Trophoblast cell (in vitro differentiated cells and primary cell): ENCODE data around the gene CCDC80.

ENCODE experiments used
- DNase-seq, 2 donors: peaks; one replicate each; pipeline ENCODE4 v3.0.0-alpha.2; 2016
- H2AFZ ChIP-seq: 2 replicates; pipeline ENCODE4 v1.6.1; 2013; ENCODE audit warnings: low read length, moderate library complexity, mild to moderate bottlenecking; ENCODE audit not compliant: insufficient read depth, poor library complexity
- H2AK5ac ChIP-seq: 2 replicates; pipeline ENCODE4 v1.6.1; 2013; ENCODE audit warnings: mild to moderate bottlenecking, low read length
- H2BK120ac ChIP-seq: 2 replicates; pipeline ENCODE4 v1.6.1; 2013; ENCODE audit warnings: low read length, mild to moderate bottlenecking, moderate library complexity; ENCODE audit not compliant: insufficient read depth, poor library complexity
- H2BK12ac ChIP-seq: 2 replicates; pipeline ENCODE4 v1.6.1; 2013; ENCODE audit warnings: mild to moderate bottlenecking, low read length, moderate library complexity
- H2BK5ac ChIP-seq: 2 replicates; pipeline ENCODE4 v1.6.1; 2013; ENCODE audit warnings: low read length, low read depth, moderate library complexity, mild to moderate bottlenecking; ENCODE audit not compliant: poor library complexity
- H3K14ac ChIP-seq: 2 replicates; pipeline ENCODE4 v1.6.1; 2013; ENCODE audit warnings: mild to moderate bottlenecking, low read length
- H3K18ac ChIP-seq: 2 replicates; pipeline ENCODE4 v1.6.1; 2013; ENCODE audit warnings: mild to moderate bottlenecking, low read length
- H3K23ac ChIP-seq: 2 replicates; pipeline ENCODE4 v1.6.1; 2013; ENCODE audit warnings: low read length
- H3K27ac ChIP-seq: 2 replicates; pipeline ENCODE4 v1.5.1; 2013; ENCODE audit warnings: low read depth, mild to moderate bottlenecking, inconsistent platforms, low read length, moderate library complexity
- H3K27me3 ChIP-seq: 2 replicates; pipeline ENCODE4 v1.6.1; 2013; ENCODE audit warnings: inconsistent platforms, mild to moderate bottlenecking, low read length, moderate library complexity; ENCODE audit not compliant: insufficient read depth
- H3K36me3 ChIP-seq, 2 experiments: 1 replicate in 1 of 2; 2 replicates in 1 of 2; pipeline ENCODE4 v1.6.1; 2013; ENCODE audit warnings: low read length in 2 of 2, mild to moderate bottlenecking in 2 of 2, moderate library complexity in 1 of 2; ENCODE audit not compliant: insufficient read depth in 2 of 2, control insufficient read depth in 1 of 2
- H3K4ac ChIP-seq: 2 replicates; pipeline ENCODE4 v1.6.1; 2013; ENCODE audit warnings: low read depth, mild to moderate bottlenecking, low read length, moderate library complexity
- H3K4me1 ChIP-seq, 2 experiments: 1 replicate in 1 of 2; 2 replicates in 1 of 2; pipeline ENCODE4 v1.6.1; 2013; ENCODE audit warnings: low read length in 2 of 2, mild to moderate bottlenecking in 2 of 2, moderate library complexity in 1 of 2; ENCODE audit not compliant: insufficient read depth in 2 of 2, control insufficient read depth in 1 of 2
- H3K4me2 ChIP-seq: 2 replicates; pipeline ENCODE4 v1.6.1; 2013; ENCODE audit warnings: inconsistent platforms, mild to moderate bottlenecking, low read length, moderate library complexity
- H3K4me3 ChIP-seq: 2 replicates; pipeline ENCODE4 v1.5.1; 2013; ENCODE audit warnings: mild to moderate bottlenecking, low read depth, low read length, inconsistent platforms
- H3K79me1 ChIP-seq: one replicate; pipeline ENCODE4 v1.6.1; 2013; ENCODE audit warnings: low read length
- H3K79me2 ChIP-seq: 2 replicates; pipeline ENCODE4 v1.6.1; 2013; ENCODE audit warnings: low read length, mild to moderate bottlenecking; ENCODE audit not compliant: control insufficient read depth, insufficient read depth, poor library complexity
- H3K9ac ChIP-seq: 2 replicates; pipeline ENCODE4 v1.6.1; 2013; ENCODE audit warnings: mild to moderate bottlenecking, low read length
- H3K9me3 ChIP-seq: 2 replicates; pipeline ENCODE4 v1.6.1; 2013; ENCODE audit warnings: low read depth, mild to moderate bottlenecking, control low read depth, inconsistent platforms, low read length; ENCODE audit not compliant: insufficient read depth
- H4K12ac ChIP-seq: 2 replicates; pipeline ENCODE4 v1.6.1; 2013; ENCODE audit warnings: low read depth, mild to moderate bottlenecking, low read length, moderate library complexity
- H4K8ac ChIP-seq: 2 replicates; pipeline ENCODE4 v1.6.1; 2013; ENCODE audit warnings: low read depth, mild to moderate bottlenecking, low read length, moderate library complexity
- H4K91ac ChIP-seq: one replicate; pipeline ENCODE4 v1.6.1; 2013; ENCODE audit warnings: low read depth, mild to moderate bottlenecking, low read length, moderate library complexity
- WGBS: extraction: QIAGEN DNeasy Blood & Tissue Kit; methylation state at CpG from one replicate; pipeline ENCODE4 v1.1.7; 2013; ENCODE audit warnings: missing lambda C conversion rate; ENCODE audit not compliant: insufficient read length, insufficient coverage; ENCODE audit errors: extremely low coverage; 5-methylcytosine and 5-hydroxymethylcytosine counted together

The CCDC80 gene

DNA sequence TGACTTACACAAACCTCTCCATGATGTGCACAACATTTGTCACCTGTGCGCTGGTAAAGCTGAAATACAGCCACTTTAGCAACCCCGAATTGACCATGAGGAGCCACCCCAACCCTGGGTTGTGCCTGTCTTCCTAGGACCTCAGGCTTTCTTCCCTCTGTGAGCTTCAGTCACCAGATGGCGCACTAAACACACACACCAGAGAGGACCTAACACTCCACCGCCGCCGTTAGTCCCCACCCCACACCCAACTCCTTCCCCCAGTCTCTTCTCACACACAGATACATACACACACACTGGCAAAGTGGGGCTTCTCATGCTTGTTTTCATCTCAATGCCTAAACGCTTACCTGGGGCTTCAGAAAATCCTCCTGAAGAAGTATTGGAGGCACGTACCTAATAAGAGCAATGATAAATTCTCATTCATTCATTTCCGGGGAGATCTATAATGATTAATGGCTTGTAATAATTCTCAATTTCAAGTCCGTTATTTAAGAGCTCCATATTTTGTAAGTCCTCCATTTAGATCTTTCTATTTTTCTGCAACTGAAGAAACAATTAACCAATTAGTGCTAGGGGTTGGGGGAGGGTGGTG lies 2.1 kb upstream of the CCDC80 start:
- Histone ChIP-seq H2BK12ac (no peak overlapping the region), H4K12ac (no peak overlapping the region), H3K36me3 (peaks cover 12% of the 10 kb centered on the region in 2 experiments), H2BK120ac (no peak overlapping the region), H2BK5ac (no peak overlapping the region), H2AK5ac (no peak overlapping the region), H3K79me1 (peaks cover 41% of the 10 kb centered on the region), H3K27ac (peak overlapping the region; percentile 45), H3K9ac (no peak overlapping the region), H3K18ac (no peak overlapping the region), H3K79me2 (peaks cover 13% of the 10 kb centered on the region), H4K91ac (no peak overlapping the region), H3K27me3 (no peaks in the 10 kb centered on the region), H3K9me3 (peaks cover 6% of the 10 kb centered on the region), H3K4me2 (no peak overlapping the region), H3K4me1 (peaks cover 27 to 49% of the 10 kb centered on the region in 2 experiments), H3K23ac (no peak overlapping the region), H3K14ac (no peak overlapping the region), H4K8ac (no peak overlapping the region), H2AFZ (no peak overlapping the region), H3K4ac (no peak overlapping the region), H3K4me3 (no peak overlapping the region)
- WGBS: no CpG with 5 or more reads among the region's 10 CpGs
- DNase-seq: peak; percentile 79 to 89

DNA sequence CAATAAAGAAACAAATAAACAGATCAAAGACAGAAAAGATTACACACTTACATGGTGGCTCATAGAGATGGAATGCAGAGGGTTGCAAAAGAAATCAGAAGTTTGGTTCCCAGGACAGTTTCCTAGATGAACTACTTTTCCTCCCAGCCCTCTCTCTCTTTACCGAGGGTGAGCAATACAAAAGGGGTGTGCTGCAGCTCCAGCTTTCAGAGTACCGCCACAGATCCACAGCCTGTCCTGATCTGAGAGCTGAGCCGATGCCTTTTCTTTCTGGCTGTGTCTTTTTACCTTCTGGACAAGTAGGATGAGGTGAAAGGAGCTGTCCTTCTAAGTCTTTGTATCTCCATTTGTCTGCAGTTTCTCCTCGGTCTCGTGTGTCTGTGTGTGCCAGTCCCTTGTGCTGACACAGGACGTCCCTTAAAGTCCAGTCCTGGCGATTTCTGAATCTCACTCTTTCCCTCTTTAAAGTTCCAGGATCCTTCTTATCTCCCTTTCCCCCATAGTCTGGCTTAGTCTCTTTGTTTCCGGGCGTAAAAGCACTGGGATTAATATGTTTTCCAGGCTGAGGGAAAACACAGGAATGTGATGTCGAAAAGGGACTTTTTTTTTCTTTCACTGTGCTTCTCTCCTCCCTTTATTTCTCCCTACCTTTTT lies 540 bp downstream of the CCDC80 start:
- H4K12ac ChIP-seq: no peak overlapping the region
- peak; percentile 54 to 80 for DNase-seq
- peak overlapping the region; percentile 41 for H3K4me3 ChIP-seq
- peak overlapping the region; percentile 45 for H3K18ac ChIP-seq
- peak overlapping the region; percentile 46 for H4K91ac ChIP-seq
- H2BK12ac ChIP-seq: peak overlapping the region; percentile 62
- peaks cover 12 to 15% of the 10 kb centered on the region in 2 experiments for H3K36me3 ChIP-seq
- peak overlapping the region; percentile 28 for H3K9ac ChIP-seq
- peaks cover 6% of the 10 kb centered on the region for H3K9me3 ChIP-seq
- H3K14ac ChIP-seq: peak overlapping the region; percentile 57
- H3K23ac ChIP-seq: no peak overlapping the region
- peak overlapping the region; percentile 89 for H2BK120ac ChIP-seq
- peaks cover 23 to 43% of the 10 kb centered on the region in 2 experiments for H3K4me1 ChIP-seq
- H3K79me1 ChIP-seq: peaks cover 28% of the 10 kb centered on the region
- peak overlapping the region; percentile 21 for H4K8ac ChIP-seq
- H2BK5ac ChIP-seq: peak overlapping the region; percentile 55
- WGBS: no CpG with 5 or more reads among the region's 10 CpGs
- peak overlapping the region; percentile 78 for H3K27ac ChIP-seq
- peak overlapping the region; percentile 9 for H2AK5ac ChIP-seq
- H3K79me2 ChIP-seq: peaks cover 10% of the 10 kb centered on the region
- H3K4me2 ChIP-seq: peak overlapping the region; percentile 55
- H2AFZ ChIP-seq: peak overlapping the region; percentile 4
- H3K4ac ChIP-seq: peak overlapping the region; percentile 62
- no peaks in the 10 kb centered on the region for H3K27me3 ChIP-seq

DNA sequence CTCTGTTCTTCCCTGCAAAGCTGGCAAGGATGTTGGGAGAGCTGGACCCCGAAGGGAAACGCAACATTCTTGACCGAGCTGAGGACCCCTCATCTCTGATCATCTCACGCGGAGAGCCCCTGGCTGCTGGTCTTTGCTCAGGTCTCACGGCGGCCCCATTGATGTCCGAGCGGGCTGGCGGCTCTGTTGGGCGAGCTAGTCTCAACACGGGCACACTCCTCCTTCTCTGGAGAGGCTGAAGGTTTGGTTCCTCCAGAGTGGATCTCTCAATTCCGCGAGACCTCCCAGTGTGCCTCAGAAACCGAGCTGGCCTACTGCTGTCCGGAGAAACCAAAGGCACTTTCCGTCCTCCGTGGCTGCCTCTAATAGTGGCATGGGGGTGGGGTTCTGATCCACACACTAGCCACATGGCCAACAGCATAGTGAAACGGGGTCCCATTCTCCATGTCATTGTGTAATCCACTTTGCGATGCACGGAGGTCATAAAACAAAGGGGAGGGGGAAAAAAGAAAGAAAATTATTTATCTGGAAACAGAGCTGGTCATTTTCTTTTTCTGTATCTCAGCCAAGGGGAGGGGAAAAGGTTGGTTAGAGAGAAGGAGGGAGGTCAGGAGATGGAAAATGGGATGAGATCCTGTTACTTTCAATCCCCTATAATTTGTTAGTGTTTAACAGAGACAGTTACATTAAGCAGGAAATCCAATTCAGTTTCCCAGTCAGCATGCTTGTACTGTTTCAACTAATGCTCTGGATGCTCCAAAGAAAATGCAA lies 1.3 kb downstream of the CCDC80 start:
- peaks cover 23% of the 10 kb centered on the region for H3K79me1 ChIP-seq
- no peak overlapping the region for H3K23ac ChIP-seq
- H2AK5ac ChIP-seq: peak overlapping the region; percentile 9
- peaks cover 12 to 15% of the 10 kb centered on the region in 2 experiments for H3K36me3 ChIP-seq
- H3K4ac ChIP-seq: peak overlapping the region; percentile 18
- no peaks in the 10 kb centered on the region for H3K27me3 ChIP-seq
- no peak overlapping the region for H4K8ac ChIP-seq
- H3K4me1 ChIP-seq: peaks cover 25 to 45% of the 10 kb centered on the region in 2 experiments
- peak overlapping the region; percentile 31 for H3K14ac ChIP-seq
- H3K27ac ChIP-seq: no peak overlapping the region
- H2AFZ ChIP-seq: no peak overlapping the region
- no peak overlapping the region for H4K12ac ChIP-seq
- H3K4me2 ChIP-seq: peak overlapping the region; percentile 55
- peak overlapping the region; percentile 46 for H3K4me3 ChIP-seq
- H2BK5ac ChIP-seq: no peak overlapping the region
- H4K91ac ChIP-seq: peak overlapping the region; percentile 21
- no peak overlapping the region for H2BK120ac ChIP-seq
- no peak for DNase-seq
- WGBS: no CpG with 5 or more reads among the region's 21 CpGs
- peaks cover 6% of the 10 kb centered on the region for H3K9me3 ChIP-seq
- H3K9ac ChIP-seq: peak overlapping the region; percentile 64
- H3K18ac ChIP-seq: peak overlapping the region; percentile 55
- H2BK12ac ChIP-seq: peak overlapping the region; percentile 44
- H3K79me2 ChIP-seq: peaks cover 10% of the 10 kb centered on the region

DNA sequence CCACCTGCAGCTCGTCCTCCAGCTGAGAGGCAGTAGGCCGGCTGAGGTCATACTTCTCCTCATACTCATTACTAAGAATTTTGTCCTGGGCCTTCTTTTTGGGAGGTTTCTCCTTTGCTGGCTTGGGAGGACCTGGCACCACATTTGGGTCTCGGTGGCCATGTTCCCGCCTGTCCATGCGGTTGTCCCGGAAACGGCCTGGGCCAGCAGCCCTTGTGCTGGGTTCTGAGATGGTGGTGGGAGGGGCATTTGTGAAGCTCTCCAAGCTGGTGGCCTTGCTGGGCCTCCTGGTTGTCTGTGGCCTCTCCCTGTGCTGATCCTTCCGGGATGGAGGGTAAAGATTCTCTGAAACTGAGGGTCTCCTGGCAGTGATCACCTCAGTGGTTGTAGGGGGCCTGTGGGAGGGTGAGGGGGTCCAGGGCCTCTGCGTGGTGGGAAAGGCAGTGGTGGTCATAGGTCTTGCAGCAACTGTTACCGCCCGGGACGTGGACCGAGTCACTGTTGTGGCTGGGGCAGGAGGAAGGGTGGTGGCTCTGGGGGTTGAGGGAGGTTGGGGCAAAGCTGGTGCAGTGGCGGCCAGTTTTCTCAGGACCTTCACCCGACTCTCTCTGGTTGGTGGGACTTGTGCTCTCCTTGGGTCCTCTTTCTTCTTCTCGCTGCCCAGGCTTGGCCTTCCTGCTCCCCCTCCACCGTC lies 2.5 kb downstream of the CCDC80 start:
- Histone ChIP-seq H3K18ac (peak overlapping the region; percentile 11), H2BK12ac (peak overlapping the region; percentile 56), H2AFZ (no peak overlapping the region), H4K8ac (no peak overlapping the region), H3K14ac (no peak overlapping the region), H3K4me2 (peak overlapping the region; percentile 25), H3K27me3 (no peaks in the 10 kb centered on the region), H3K9me3 (peaks cover 6% of the 10 kb centered on the region), H3K79me2 (peaks cover 8% of the 10 kb centered on the region), H2AK5ac (no peak overlapping the region), H2BK5ac (no peak overlapping the region), H4K12ac (no peak overlapping the region), H3K27ac (no peak overlapping the region), H2BK120ac (no peak overlapping the region), H3K4me1 (peaks cover 20 to 37% of the 10 kb centered on the region in 2 experiments), H3K9ac (no peak overlapping the region), H3K4me3 (no peak overlapping the region), H3K23ac (no peak overlapping the region), H3K4ac (peak overlapping the region; percentile 41), H3K36me3 (peaks cover 12 to 15% of the 10 kb centered on the region in 2 experiments), H4K91ac (no peak overlapping the region), H3K79me1 (peaks cover 19% of the 10 kb centered on the region)
- no peak for DNase-seq
- no CpG with 5 or more reads among the region's 17 CpGs for WGBS
